Right renal cortex interstitium (tissue), 3 donors: Measurements from ENCODE around the gene FARP1. TPM values are rescaled to one million over a fixed set of nuclear protein-coding genes. Genes with fewer than 3 reads are reported as not detected.

ENCODE experiments used
- DNase-seq, 3 donors: peaks; one replicate each; pipeline ENCODE4 v3.0.0-alpha.2; 2013; ENCODE audit warnings: low read depth in 3 of 3, low spot score in 2 of 3
- polyA plus RNA-seq, 3 donors: library from polyadenylated mRNA; unstranded; fragments of 120-200 nt; gene quantifications; one replicate each; pipeline ENCODE4 v1.2.1, GENCODE V29; 2013; ENCODE audit not compliant: insufficient read length in 3 of 3

FARP1 gene
- polyA plus RNA-seq, 3 donors = 256 to 276 (median 265) TPM

DNA sequence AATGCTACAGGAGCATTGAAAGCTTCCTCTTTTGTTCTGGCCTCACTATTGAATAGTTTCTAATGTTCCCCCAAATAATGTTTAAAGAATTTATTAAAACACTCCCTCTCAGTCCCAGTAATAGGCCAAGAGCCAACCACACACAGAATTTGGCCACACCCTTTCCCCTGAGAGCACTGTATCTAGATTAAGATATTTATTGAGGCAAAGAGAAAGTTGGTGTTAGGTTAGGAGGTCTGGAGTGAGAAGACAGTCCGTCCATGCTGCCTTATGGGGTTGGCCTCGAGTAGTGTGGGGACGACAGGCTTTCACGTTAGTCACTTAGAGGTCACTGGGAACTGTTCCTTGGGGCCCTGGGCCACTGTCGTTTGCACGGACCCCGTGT, 157.1 kb downstream of the FARP1 start:
- DNase-seq = no peak

GRCh38 chr13:98300956-98301641, 158.2 kb downstream of the FARP1 start:
- no peak for DNase-seq

GRCh38 chr13:98301721-98302120, 158.8 kb downstream of the FARP1 start:
- DNase-seq = no peak

DNA sequence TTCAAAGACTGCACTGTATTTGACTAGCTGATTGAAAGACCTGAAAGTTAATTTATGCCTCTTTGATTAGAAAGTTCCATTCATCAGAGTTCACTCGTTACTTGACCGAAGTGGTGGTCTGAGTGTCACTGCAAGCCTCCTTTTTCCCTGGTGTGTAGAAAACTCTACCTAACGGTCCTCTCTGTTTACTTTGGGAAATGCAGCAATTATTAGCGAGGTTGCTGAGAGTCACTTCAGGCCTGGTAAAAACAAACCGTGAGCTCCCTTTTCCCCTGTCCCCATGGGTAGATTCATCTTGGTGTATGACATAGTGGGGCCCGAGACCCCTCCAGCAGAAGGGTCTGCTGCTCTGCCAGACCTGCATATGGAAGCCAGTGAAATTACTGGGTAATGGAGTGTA, 161.0 kb downstream of the FARP1 start:
- no peak for DNase-seq

- DNase-seq = no peak
Measured at GRCh38 chr13:98305670-98306069, 162.8 kb downstream of the FARP1 start.

GRCh38 chr13:98307463-98308085, 164.7 kb downstream of the FARP1 start:
- no peak for DNase-seq

DNA sequence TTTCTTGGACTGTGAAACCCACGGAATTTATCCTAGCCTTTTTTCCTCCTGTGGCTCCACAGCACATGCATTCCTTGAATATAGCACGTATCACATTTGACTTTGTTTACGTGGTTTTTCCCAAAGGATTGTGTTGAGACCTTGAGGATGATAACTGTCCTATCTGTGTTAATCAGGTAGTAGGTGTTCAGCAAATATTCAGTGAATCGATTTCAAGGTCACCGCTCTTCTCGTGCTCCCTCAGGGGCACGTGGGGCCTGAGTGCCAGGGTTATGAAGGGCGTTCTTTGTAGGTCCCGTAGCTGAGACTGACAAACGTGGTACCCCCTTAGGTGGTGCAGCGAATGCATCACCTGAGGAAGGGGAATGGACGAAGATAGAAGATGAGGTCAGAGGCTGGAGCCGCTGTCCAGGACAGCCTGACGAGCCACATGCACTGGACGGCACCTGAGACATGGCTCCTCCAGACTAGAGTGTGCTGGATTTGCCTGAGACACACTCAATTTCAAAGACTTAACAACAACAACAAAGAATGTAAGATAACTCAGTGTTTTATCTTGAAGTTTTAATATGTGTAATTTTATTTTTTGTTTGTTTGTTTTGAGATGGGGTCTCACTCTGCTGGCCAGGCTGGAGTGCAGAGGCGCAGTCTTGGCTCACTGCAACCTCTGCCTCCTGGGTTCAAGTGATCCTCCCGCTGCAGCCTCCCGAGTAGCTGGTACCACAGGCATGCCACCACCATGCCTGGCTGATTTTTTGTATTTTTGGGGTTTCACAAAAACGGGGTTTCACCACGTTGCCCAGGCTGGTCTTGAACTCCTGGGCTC, 165.4 kb downstream of the FARP1 start:
- no peak for DNase-seq

- DNase-seq = no peak
Measured at GRCh38 chr13:98309569-98310335, 166.9 kb downstream of the FARP1 start.

GRCh38 chr13:98310485-98311199, 167.7 kb downstream of the FARP1 start:
- DNase-seq = no peak

GRCh38 chr13:98311200-98311548, 168.3 kb downstream of the FARP1 start:
- no peak for DNase-seq

GRCh38 chr13:98312606-98313005, 169.7 kb downstream of the FARP1 start:
- DNase-seq = no peak

- DNase-seq = no peak
Measured at GRCh38 chr13:98313023-98313921, 170.4 kb downstream of the FARP1 start.

DNA sequence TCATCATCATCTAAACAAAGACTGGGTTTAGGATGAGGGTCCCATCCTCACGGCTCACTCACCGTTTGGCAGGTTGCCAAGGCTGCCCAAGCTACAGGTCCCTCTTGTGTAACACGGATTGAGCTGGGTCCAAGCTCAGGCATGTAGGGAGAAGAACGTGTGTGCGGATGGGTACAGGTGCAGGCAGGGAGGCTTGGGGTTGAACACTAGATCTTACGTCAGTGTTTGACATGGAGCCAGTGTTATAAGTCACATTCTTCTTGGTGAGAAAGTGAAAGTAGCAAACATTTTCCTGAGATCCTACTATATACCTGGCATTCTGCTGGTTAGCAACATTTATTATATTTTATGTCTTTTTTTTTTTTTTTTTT, 171.0 kb downstream of the FARP1 start:
- DNase-seq = no peak

GRCh38 chr13:98315466-98315865, 172.6 kb downstream of the FARP1 start:
- DNase-seq = no peak

DNA sequence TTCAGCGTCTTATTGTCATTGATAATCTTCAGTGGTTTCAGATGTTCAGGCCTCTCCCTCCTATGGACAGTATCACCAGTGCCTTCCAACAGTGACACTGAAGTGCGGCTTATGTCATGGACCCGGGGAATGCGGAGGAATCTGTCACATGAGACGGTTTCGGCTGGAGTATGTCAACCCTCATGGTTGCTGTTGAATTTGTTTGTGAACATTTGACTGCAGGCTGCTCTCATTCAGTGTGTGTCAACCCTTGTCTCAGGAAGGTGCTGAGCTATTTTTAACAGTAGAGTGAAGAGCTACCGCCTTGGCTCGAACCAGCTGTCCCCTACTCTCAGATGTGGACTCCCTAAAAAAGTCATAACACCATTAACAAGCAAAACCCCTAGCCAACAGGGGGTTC, 173.0 kb downstream of the FARP1 start:
- DNase-seq = no peak

DNA sequence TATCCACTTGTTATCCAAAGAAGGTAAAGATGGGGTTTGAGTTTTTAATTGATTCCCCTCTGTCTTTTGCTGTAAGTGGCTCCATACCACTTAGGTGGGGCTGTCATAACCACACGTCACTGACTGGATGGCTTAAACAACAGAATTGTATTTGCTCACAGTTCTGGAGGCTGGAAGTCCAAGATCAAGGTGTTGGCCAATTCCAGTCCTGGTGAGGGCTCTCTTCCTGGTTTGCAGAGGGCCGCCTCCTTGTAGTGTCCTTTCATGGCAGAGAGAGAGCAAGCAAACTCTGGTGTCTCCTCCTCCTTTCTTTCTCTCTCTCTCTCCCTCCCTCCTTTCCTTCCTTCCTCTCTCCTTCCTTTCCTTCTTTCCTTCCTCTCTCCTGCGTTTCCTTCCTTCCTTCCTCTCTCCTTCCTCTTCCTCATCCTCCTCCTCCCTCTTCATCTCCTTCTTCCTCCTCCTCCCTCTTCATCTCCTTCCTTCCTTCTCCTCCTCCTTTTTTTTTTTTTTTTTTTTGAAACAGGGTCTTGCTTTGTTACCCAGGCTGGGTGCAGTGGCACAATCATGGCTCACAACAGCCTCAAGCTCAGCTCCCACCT, 174.8 kb downstream of the FARP1 start:
- DNase-seq = no peak

- DNase-seq = no peak
Measured at GRCh38 chr13:98318263-98318878, 175.5 kb downstream of the FARP1 start.

GRCh38 chr13:98320561-98321105, 177.7 kb downstream of the FARP1 start:
- DNase-seq = no peak
